Mammary epithelial cell (primary cell): ENCODE results near the gene WDR47.

Experiments
- EZH2 ChIP-seq: IDR thresholded peaks from 2 replicates; pipeline ENCODE4 v1.6.1; 2012; ENCODE audit warnings: low read length, inconsistent platforms, borderline replicate concordance
- TF ChIP-seq, protein P1 (sequence below), 2 donors: IDR thresholded peaks in 1 of 2; conservative IDR thresholded peaks in 1 of 2; 2 replicates each; pipeline ENCODE4 v1.5.1; 2011 to 2012; ENCODE audit warnings: inconsistent platforms in 2 of 2, low read length in 2 of 2, mild to moderate bottlenecking in 2 of 2, control low read depth in 1 of 2, low read depth in 1 of 2; ENCODE audit not compliant: insufficient read depth in 1 of 2; ENCODE audit errors: extremely low read depth in 1 of 2

GRCh38 chr1:108963052-108963686, 78.7 kb downstream of the WDR47 start, which contains the start of gene CLCC1:
- TF ChIP-seq, protein P1, sequence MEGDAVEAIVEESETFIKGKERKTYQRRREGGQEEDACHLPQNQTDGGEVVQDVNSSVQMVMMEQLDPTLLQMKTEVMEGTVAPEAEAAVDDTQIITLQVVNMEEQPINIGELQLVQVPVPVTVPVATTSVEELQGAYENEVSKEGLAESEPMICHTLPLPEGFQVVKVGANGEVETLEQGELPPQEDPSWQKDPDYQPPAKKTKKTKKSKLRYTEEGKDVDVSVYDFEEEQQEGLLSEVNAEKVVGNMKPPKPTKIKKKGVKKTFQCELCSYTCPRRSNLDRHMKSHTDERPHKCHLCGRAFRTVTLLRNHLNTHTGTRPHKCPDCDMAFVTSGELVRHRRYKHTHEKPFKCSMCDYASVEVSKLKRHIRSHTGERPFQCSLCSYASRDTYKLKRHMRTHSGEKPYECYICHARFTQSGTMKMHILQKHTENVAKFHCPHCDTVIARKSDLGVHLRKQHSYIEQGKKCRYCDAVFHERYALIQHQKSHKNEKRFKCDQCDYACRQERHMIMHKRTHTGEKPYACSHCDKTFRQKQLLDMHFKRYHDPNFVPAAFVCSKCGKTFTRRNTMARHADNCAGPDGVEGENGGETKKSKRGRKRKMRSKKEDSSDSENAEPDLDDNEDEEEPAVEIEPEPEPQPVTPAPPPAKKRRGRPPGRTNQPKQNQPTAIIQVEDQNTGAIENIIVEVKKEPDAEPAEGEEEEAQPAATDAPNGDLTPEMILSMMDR (conservative IDR thresholded peaks at IDR 0.05 in 1 of 2, IDR thresholded peaks at IDR 0.05 in 1 of 2; ENCODE audit: extremely low read depth in 1 of 2, insufficient read depth in 1 of 2, low read depth in 1 of 2, low read length in 2 of 2) = no peak
- TF ChIP-seq EZH2 = no peak
